Liver (tissue), 9 donors: ENCODE results near the gene SCN9A. TPM values are rescaled to one million over a fixed set of nuclear protein-coding genes. Genes with fewer than 3 reads are reported as not detected.

ENCODE experiments used
- DNase-seq: peaks from one replicate; pipeline ENCODE4 v3.0.0-alpha.2; 2017; ENCODE audit warnings: low spot score
- H3K27ac ChIP-seq, 2 donors: one replicate each; pipeline ENCODE4 v1.7.0; 2013; ENCODE audit warnings: inconsistent platforms in 2 of 2, low read length in 2 of 2, control low read depth in 1 of 2, low read depth in 1 of 2, mild to moderate bottlenecking in 1 of 2
- H3K27me3 ChIP-seq, 4 donors: one replicate each; pipeline versions ENCODE4 v1.6.1 to v1.7.0; 2013; ENCODE audit warnings: low read length in 3 of 4, inconsistent platforms in 1 of 4, mild to moderate bottlenecking in 1 of 4, moderate library complexity in 1 of 4; ENCODE audit not compliant: control insufficient read depth in 4 of 4, insufficient read depth in 4 of 4
- H3K36me3 ChIP-seq, 4 donors: one replicate each; pipeline versions ENCODE4 v1.6.1 to v1.7.0; 2013; ENCODE audit warnings: low read length in 3 of 4, mild to moderate bottlenecking in 3 of 4, low read depth in 1 of 4, moderate library complexity in 1 of 4; ENCODE audit not compliant: control insufficient read depth in 4 of 4, insufficient read depth in 3 of 4
- H3K4me1 ChIP-seq, 4 donors: one replicate each; pipeline versions ENCODE4 v1.6.1 to v1.7.0; 2013; ENCODE audit warnings: low read length in 3 of 4, mild to moderate bottlenecking in 3 of 4, moderate library complexity in 1 of 4; ENCODE audit not compliant: control insufficient read depth in 4 of 4, insufficient read depth in 4 of 4
- H3K4me3 ChIP-seq, 3 donors: one replicate each; pipeline versions ENCODE4 v1.6.1 to v1.7.0; 2013; ENCODE audit warnings: low read length in 3 of 3, control low read depth in 1 of 3, low read depth in 1 of 3, mild to moderate bottlenecking in 1 of 3
- H3K9ac ChIP-seq, 2 donors: one replicate each; pipeline ENCODE4 v1.7.0; 2013; ENCODE audit warnings: low read length in 2 of 2, mild to moderate bottlenecking in 2 of 2, moderate library complexity in 2 of 2, control low read depth in 1 of 2, low read depth in 1 of 2
- H3K9me3 ChIP-seq, 4 donors: one replicate each; pipeline versions ENCODE4 v1.6.1 to v1.7.0; 2013; ENCODE audit warnings: low read length in 3 of 4; ENCODE audit not compliant: control insufficient read depth in 4 of 4
- ATF3 ChIP-seq: IDR thresholded peaks from 2 replicates; pipeline ENCODE4 v1.6.1; 2016; ENCODE audit warnings: antibody characterized with exemption
- CTCF ChIP-seq: fragments of 150-350 bp; IDR thresholded peaks from 2 replicates; pipeline ENCODE4 v1.5.1; 2017; ENCODE audit warnings: improper control_type of control experiment, low read depth, low read length; ENCODE audit not compliant: missing input control
- FOXA1 ChIP-seq: IDR thresholded peaks from 2 replicates; pipeline ENCODE4 v1.6.1; 2016; ENCODE audit warnings: antibody characterized with exemption
- FOXA2 ChIP-seq: IDR thresholded peaks from 2 replicates; pipeline ENCODE4 v1.6.1; 2016; ENCODE audit warnings: antibody characterized with exemption
- GABPA ChIP-seq, 2 donors: IDR thresholded peaks in 1 of 2; conservative IDR thresholded peaks in 1 of 2; 2 replicates each; pipeline ENCODE4 v1.6.1; 2016; ENCODE audit warnings: antibody characterized with exemption in 2 of 2, mild to moderate bottlenecking in 1 of 2, moderate library complexity in 1 of 2
- HNF4A ChIP-seq, 2 donors: conservative IDR thresholded peaks; 2 replicates each; pipeline ENCODE4 v1.6.1; 2016; ENCODE audit warnings: antibody characterized with exemption in 2 of 2, mild to moderate bottlenecking in 2 of 2
- HNF4G ChIP-seq: IDR thresholded peaks from 2 replicates; pipeline ENCODE4 v1.6.1; 2016; ENCODE audit warnings: antibody characterized with exemption
- JUND ChIP-seq, 2 donors: IDR thresholded peaks; 2 replicates each; pipeline ENCODE4 v1.6.1; 2016; ENCODE audit warnings: antibody characterized with exemption in 2 of 2
- MAX ChIP-seq: IDR thresholded peaks from 2 replicates; pipeline ENCODE4 v1.6.1; 2016; ENCODE audit warnings: antibody characterized with exemption
- NR2F2 ChIP-seq: IDR thresholded peaks from 2 replicates; pipeline ENCODE4 v1.6.1; 2016; ENCODE audit warnings: antibody characterized with exemption
- RAD21 ChIP-seq, 2 donors: IDR thresholded peaks; 2 replicates each; pipeline ENCODE4 v1.6.1; 2016; ENCODE audit warnings: antibody characterized with exemption in 2 of 2, mild to moderate bottlenecking in 2 of 2
- REST ChIP-seq: IDR thresholded peaks from 2 replicates; pipeline ENCODE4 v1.6.1; 2016; ENCODE audit warnings: antibody characterized with exemption, mild to moderate bottlenecking
- RXRA ChIP-seq, 2 donors: IDR thresholded peaks; 2 replicates each; pipeline ENCODE4 v1.6.1; 2017 to 2018; ENCODE audit warnings: antibody characterized with exemption in 2 of 2, mild to moderate bottlenecking in 1 of 2
- SP1 ChIP-seq: IDR thresholded peaks from 2 replicates; pipeline ENCODE4 v1.6.1; 2018; ENCODE audit warnings: antibody characterized with exemption, mild to moderate bottlenecking
- TAF1 ChIP-seq: conservative IDR thresholded peaks from 2 replicates; pipeline ENCODE4 v1.6.1; 2016; ENCODE audit warnings: antibody characterized with exemption, mild to moderate bottlenecking
- YY1 ChIP-seq: IDR thresholded peaks from 2 replicates; pipeline ENCODE4 v1.6.1; 2016; ENCODE audit warnings: antibody characterized with exemption, mild to moderate bottlenecking
- ZBTB33 ChIP-seq: IDR thresholded peaks from 2 replicates; pipeline ENCODE4 v1.6.1; 2016; ENCODE audit warnings: antibody characterized with exemption
- WGBS: extraction: QIAGEN DNeasy Blood & Tissue Kit; methylation state at CpG from one replicate; pipeline ENCODE4 v1.1.7; 2013; 5-methylcytosine and 5-hydroxymethylcytosine counted together
- polyA plus RNA-seq, 2 donors: library from polyadenylated mRNA; stranded (reverse) in 1 of 2; unstranded in 1 of 2; fragments of 200-250 nt in 1 of 2; fragments of >200 nt in 1 of 2; fragmentation: Nextera tagmentation in 1 of 2; extraction: Ambion mirVana in 1 of 2; gene quantifications; one replicate each; pipeline versions ENCODE4 v1.2.1 to v1.2.3, GENCODE V29; 2013 to 2015
- total RNA-seq, 2 donors: library from RNA; depleted of rRNA; stranded (reverse); fragments of >200 nt; gene quantifications; one replicate each; pipeline ENCODE4 v1.2.3, GENCODE V29; 2014
- donor health status: healthy.
- donor health status: healthy.
- donor health status: healthy.
- donor health status: healthy.
- donor health status: healthy.

SCN9A gene
- total and polyA plus RNA-seq, 4 donors: 1.2 to 10.1 (median 9.2) TPM

GRCh38 chr2:166240387-166241313 lies 135.1 kb downstream of the SCN9A start:
- TF ChIP-seq JUND (IDR thresholded peaks at IDR 0.05) (no peak), HNF4A (conservative IDR thresholded peaks at IDR 0.05) (peak; percentile 30 to 57), GABPA (IDR thresholded peaks at IDR 0.05 in 1 of 2, conservative IDR thresholded peaks at IDR 0.05 in 1 of 2) (no peak)
- Histone ChIP-seq H3K4me1 (peaks cover 0 to 8% (median 4%) of the 10 kb centered on the region in 4 donors), H3K9ac (no peak overlapping the region), H3K27me3 (no peaks in the 10 kb centered on the region), H3K36me3 (no peaks in the 10 kb centered on the region), H3K27ac (no peak overlapping the region), H3K9me3 (no peaks in the 10 kb centered on the region), H3K4me3 (no peak overlapping the region)
- no peak for DNase-seq
- WGBS: 95% methylated on average over 1 of the region's 1 CpG

- no peak overlapping the region for H3K9ac ChIP-seq
- TF ChIP-seq RXRA (IDR thresholded peaks at IDR 0.05): no peak
- TF ChIP-seq HNF4A (conservative IDR thresholded peaks at IDR 0.05): no peak
- H3K36me3 ChIP-seq: no peaks in the 10 kb centered on the region
- H3K27ac ChIP-seq: no peak overlapping the region
- WGBS: 93% methylated on average over 3 of the region's 3 CpGs
- H3K4me3 ChIP-seq: no peak overlapping the region
- no peaks in the 10 kb centered on the region for H3K9me3 ChIP-seq
- no peak for DNase-seq
- H3K4me1 ChIP-seq: peaks cover 0 to 8% (median 4%) of the 10 kb centered on the region in 4 donors
- H3K27me3 ChIP-seq: no peaks in the 10 kb centered on the region
Measured at GRCh38 chr2:166239548-166239947, 136.2 kb downstream of the SCN9A start.

GRCh38 chr2:166238176-166238575 lies 137.6 kb downstream of the SCN9A start:
- TF ChIP-seq MAX (no peak), FOXA1 (no peak), REST (no peak), CTCF (no peak), JUND (IDR thresholded peaks at IDR 0.05) (no peak), GABPA (IDR thresholded peaks at IDR 0.05 in 1 of 2, conservative IDR thresholded peaks at IDR 0.05 in 1 of 2) (no peak), ATF3 (no peak), NR2F2 (no peak), ZBTB33 (no peak), FOXA2 (no peak), RXRA (IDR thresholded peaks at IDR 0.05) (no peak), SP1 (no peak), YY1 (no peak), TAF1 (no peak), RAD21 (IDR thresholded peaks at IDR 0.05) (no peak), HNF4G (no peak), HNF4A (conservative IDR thresholded peaks at IDR 0.05) (no peak)
- Histone ChIP-seq H3K36me3 (no peaks in the 10 kb centered on the region), H3K27me3 (no peaks in the 10 kb centered on the region), H3K27ac (no peak overlapping the region), H3K4me3 (no peak overlapping the region), H3K4me1 (peaks cover 0 to 8% (median 4%) of the 10 kb centered on the region in 4 donors), H3K9me3 (no peaks in the 10 kb centered on the region), H3K9ac (no peak overlapping the region)
- DNase-seq: no peak
